ENCODE data around the gene MORC2. TPM values are rescaled to one million over a fixed set of nuclear protein-coding genes. Genes with fewer than 3 reads are reported as not detected.

The MORC2 gene
- total RNA-seq, 1 experiment from 2014 or later, result 60.3 TPM

DNA sequence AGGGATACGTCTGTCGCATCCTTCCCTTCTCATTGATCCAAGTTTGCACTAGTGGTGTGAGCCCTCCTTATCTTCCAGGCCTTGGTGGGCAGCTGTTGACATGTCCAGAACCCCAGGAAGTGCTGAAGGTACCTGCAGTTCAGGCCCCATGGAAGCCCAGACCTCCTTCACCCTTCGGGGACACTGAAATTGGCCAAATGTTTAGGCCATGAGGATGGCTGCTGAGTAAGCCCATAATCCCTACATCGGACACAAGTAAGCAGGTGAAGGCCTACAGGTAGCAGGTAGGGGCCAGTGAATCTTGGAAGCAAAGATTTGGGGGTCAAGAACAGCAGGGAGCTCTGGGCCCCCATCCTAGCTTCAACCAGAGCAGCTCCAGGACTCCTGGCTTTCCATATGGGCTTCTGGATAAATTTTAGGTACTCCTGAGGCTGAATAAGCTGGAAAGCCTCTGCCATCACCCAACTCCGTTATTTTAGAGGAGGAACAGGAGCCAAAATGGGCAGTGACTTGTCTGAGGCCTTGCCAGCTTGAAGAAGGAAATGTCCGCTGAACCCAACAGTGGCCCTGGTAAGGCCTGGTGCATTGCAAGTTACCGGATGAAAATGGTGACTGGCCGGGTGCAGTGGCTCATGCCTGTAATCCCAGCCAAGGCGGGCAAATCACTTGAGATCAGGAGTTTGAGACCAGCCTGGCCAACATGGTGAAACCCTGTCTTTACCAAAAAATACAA is 45.2 kb downstream of the MORC2 start:
- ChIA-PET CTCF (interaction anchor here (0.6 kb wide), 1 partner anchor 19 kb away, joined by 4 read pairs; no protein-coding TSS in a partner anchor), POLR2A (ENCODE audit: low non-redundant PET) (interaction anchor here (0.6 kb wide), 1 partner anchor 185 kb away, joined by 3 read pairs; no protein-coding TSS in a partner anchor)
- DNase-seq (ENCODE audit: low spot score), result no peak
- TF ChIP-seq CTCF (conservative IDR thresholded peaks at IDR 0.05; ENCODE audit: low read depth, low read length) (no peak), EZH2 (IDR thresholded peaks at IDR 0.05; ENCODE audit: borderline replicate concordance, low read depth, low read length, poor library complexity, severe bottlenecking) (no peak)
- H3K27me3 ChIP-seq (replicated peaks; ENCODE audit: insufficient read depth, low read depth, low read length, poor library complexity), result no peaks in the 10 kb centered on the region
- intact Hi-C loops (cut with micrococcal nuclease; ENCODE audit: unreplicated experiment), result no loop called here
- no peak overlapping the region for H3K27ac ChIP-seq (ENCODE audit: low read depth, low read length, poor library complexity, severe bottlenecking)
- H3K4me1 ChIP-seq (ENCODE audit: insufficient read depth, low read length, poor library complexity, severe bottlenecking), result peaks cover 14% of the 10 kb centered on the region
- BruUV-seq (replicated peaks), result no TSS peak
- no peak overlapping the region for H3K4me3 ChIP-seq (ENCODE audit: low read depth, low read length, poor library complexity, severe bottlenecking)
- no peaks in the 10 kb centered on the region for H3K9me3 ChIP-seq (ENCODE audit: low read depth, low read length, poor library complexity, severe bottlenecking)
- peaks cover 24% of the 10 kb centered on the region for H3K36me3 ChIP-seq (ENCODE audit: insufficient read depth, low read length, poor library complexity, severe bottlenecking)

GRCh38 chr22:30922151-30922611 is 46.4 kb downstream of the MORC2 start:
- peaks cover 14% of the 10 kb centered on the region for H3K4me1 ChIP-seq (ENCODE audit: insufficient read depth, low read length, poor library complexity, severe bottlenecking)
- peaks cover 13% of the 10 kb centered on the region for H3K36me3 ChIP-seq (ENCODE audit: insufficient read depth, low read length, poor library complexity, severe bottlenecking)
- H3K4me3 ChIP-seq (ENCODE audit: low read depth, low read length, poor library complexity, severe bottlenecking), result peak overlapping the region; percentile 33
- DNase-seq (ENCODE audit: low spot score), result peak; percentile 71
- intact Hi-C loops (cut with micrococcal nuclease; ENCODE audit: unreplicated experiment), result no loop called here
- no peaks in the 10 kb centered on the region for H3K9me3 ChIP-seq (ENCODE audit: low read depth, low read length, poor library complexity, severe bottlenecking)
- no TSS peak for BruUV-seq (replicated peaks)
- TF ChIP-seq CTCF (conservative IDR thresholded peaks at IDR 0.05; ENCODE audit: low read depth, low read length) (no peak), EZH2 (IDR thresholded peaks at IDR 0.05; ENCODE audit: borderline replicate concordance, low read depth, low read length, poor library complexity, severe bottlenecking) (no peak)
- POLR2A ChIA-PET (ENCODE audit: low non-redundant PET), result no interaction called here
- H3K27me3 ChIP-seq (replicated peaks; ENCODE audit: insufficient read depth, low read depth, low read length, poor library complexity), result no peaks in the 10 kb centered on the region
- H3K27ac ChIP-seq (ENCODE audit: low read depth, low read length, poor library complexity, severe bottlenecking), result no peak overlapping the region
- CTCF ChIA-PET, result interaction anchor here (0.5 to 1.0 kb wide), 5 partner anchors 30 to 1380 kb away, joined by 3 to 5 read pairs (median 4); no protein-coding TSS in a partner anchor

DNA sequence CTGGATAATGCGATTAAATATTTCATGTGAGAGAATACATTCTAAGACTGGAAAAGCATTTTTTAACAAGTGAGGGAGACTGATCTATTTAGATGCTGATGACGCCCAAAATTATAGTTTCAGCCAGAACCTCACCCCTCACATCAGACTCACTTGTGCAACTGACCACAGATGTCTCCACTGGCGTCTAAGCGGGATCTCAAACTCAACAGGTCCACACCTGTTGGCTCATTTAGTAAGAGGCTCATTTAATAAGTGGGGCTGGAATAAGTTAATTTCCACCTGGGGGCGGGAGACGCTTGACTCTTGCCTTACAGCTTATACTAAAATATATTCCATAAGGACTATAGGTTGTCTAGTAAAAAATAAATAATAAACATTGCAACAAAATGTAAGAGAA is 47.5 kb downstream of the MORC2 start:
- Histone ChIP-seq H3K27ac (ENCODE audit: low read depth, low read length, poor library complexity, severe bottlenecking) (no peak overlapping the region), H3K4me3 (ENCODE audit: low read depth, low read length, poor library complexity, severe bottlenecking) (no peak overlapping the region), H3K4me1 (ENCODE audit: insufficient read depth, low read length, poor library complexity, severe bottlenecking) (peaks cover 14% of the 10 kb centered on the region), H3K9me3 (ENCODE audit: low read depth, low read length, poor library complexity, severe bottlenecking) (no peaks in the 10 kb centered on the region), H3K36me3 (ENCODE audit: insufficient read depth, low read length, poor library complexity, severe bottlenecking) (peaks cover 3% of the 10 kb centered on the region), H3K27me3 (replicated peaks; ENCODE audit: insufficient read depth, low read depth, low read length, poor library complexity) (no peaks in the 10 kb centered on the region)
- DNase-seq (ENCODE audit: low spot score), result no peak
- BruUV-seq (replicated peaks), result no TSS peak
- CTCF ChIA-PET, result interaction anchor here (0.7 to 1.1 kb wide), 2 partner anchors 159 to 293 kb away, joined by 3 to 6 read pairs; no protein-coding TSS in a partner anchor
- intact Hi-C loops (cut with micrococcal nuclease; ENCODE audit: unreplicated experiment), result loop anchor here (2.0 kb wide), 1 partner anchor 286 kb away; the partner anchor contains the start of gene SLC35E4
- POLR2A ChIA-PET (ENCODE audit: low non-redundant PET), result no interaction called here
- TF ChIP-seq CTCF (conservative IDR thresholded peaks at IDR 0.05; ENCODE audit: low read depth, low read length), result no peak
- no peak for TF ChIP-seq EZH2 (IDR thresholded peaks at IDR 0.05; ENCODE audit: borderline replicate concordance, low read depth, low read length, poor library complexity, severe bottlenecking)

All from A673 (cell line).